Hematopoietic multipotent progenitor cell treated with erythropoietin and hydrocortisone succinate and interleukin-3 and kit ligand, for 6 days (in vitro differentiated cells): ENCODE results near the gene NDUFS8.

Experiments
- DNase-seq: peaks from one replicate; pipeline ENCODE4 v3.0.0-alpha.2; 2015

NDUFS8 gene

DNA sequence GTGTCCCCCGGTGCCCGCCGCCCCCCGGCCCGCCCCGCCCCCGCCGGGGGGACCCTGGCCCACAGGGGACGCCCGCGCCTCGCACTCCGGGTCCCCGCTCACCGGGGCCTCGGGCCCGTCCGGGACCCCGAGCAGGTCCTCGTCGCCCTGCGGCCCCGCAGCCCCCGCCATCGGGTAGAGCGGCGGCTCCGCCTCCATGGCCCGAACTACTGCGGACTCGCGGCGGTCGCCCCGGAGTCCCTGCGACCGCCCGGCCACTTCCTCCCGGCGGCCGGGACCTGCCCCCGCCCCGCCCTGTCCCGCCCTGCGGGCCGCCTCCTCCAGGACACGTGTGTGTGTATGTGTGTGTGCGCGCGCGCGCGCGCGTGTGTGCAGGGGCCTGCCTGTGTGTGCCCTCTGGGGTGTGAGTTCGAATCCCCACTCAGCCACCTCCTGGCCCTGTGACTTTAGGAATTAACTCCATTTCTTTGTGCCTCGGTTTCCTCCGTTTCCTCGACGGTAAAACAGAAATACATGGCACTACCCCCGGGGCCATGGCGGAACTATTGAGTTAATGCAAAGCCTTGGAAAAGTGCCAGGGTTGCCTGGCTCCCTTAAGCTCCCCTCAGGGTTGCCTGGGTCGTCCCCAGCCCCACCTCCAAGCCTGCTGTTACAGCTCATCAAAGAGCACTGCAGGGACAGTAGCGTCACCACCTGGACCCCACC lies 26.5 kb upstream of the NDUFS8 start, which contains the start of gene UNC93B1:
UNC93B1 (minus strand) TSS at position 252 of the 705 bp plus-strand sequence; CDS start at position 198, 54 bp downstream.
- peak; percentile 91 for DNase-seq

DNA sequence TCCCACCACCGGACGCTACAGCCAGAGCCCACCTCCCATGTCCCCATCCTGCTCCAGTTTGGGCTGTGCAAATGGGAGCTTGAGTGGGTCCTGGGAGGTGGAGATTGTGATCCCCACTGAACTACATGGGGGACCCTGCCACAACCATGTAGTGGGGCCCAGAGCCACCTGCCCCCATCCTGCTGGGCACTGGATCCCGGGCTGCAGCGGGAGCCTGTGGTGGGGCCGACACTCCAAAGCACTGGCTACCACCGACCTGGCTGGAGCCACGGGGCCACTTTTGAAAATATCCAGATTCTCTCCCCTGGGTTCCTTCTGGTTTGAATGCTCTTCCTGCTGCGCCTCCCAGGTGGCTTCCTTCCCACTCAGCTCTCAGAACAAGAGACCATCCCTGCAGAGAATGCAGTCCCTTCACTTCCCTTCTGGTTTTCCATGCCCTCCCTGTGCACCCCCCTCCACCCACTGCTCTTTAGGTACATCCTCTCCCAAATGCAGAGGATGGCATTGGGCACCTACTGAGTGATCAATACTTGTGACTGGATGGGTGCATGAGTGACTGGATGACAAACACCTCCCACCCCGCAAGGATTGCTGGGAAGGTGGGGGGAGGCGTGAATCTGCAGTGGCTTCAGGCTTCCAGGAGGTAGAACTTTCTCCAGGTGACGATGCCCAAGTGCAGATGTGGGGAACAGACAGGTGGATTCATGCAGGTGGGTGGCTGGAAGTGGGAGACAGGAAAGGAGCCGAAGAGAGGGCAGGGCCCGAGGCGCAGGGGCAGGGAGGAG lies 25.7 kb upstream of the NDUFS8 start:
- DNase-seq, result peak; percentile 2

DNA sequence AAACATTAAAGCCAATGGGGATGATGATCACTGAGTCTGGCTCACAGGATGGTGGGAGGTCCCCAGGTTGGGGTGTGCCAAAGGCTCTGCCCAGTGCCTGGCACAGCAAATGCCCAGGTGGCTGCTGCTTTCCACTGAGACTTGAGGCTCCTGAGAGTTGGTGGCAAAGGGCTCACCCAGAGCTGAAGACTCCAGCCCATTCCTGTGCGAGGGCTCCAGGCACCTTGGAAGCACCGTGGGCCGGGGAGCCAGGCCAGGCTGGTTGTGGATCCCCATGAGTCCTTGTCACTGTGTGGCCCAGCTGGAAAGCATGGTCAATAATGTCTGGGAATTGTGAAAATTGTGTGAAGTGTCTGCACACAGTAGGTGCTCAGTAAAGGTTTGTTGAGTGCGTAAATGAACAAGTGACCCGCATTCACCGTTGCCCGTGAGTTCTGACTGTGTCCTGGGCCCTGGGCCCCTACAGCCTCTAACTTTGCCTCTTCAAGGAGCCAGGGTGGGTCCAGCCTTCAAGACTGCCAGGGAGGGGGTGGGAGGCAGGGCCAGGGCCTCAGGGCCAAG lies 23.8 kb upstream of the NDUFS8 start:
- DNase-seq, result peak; percentile 8

DNA sequence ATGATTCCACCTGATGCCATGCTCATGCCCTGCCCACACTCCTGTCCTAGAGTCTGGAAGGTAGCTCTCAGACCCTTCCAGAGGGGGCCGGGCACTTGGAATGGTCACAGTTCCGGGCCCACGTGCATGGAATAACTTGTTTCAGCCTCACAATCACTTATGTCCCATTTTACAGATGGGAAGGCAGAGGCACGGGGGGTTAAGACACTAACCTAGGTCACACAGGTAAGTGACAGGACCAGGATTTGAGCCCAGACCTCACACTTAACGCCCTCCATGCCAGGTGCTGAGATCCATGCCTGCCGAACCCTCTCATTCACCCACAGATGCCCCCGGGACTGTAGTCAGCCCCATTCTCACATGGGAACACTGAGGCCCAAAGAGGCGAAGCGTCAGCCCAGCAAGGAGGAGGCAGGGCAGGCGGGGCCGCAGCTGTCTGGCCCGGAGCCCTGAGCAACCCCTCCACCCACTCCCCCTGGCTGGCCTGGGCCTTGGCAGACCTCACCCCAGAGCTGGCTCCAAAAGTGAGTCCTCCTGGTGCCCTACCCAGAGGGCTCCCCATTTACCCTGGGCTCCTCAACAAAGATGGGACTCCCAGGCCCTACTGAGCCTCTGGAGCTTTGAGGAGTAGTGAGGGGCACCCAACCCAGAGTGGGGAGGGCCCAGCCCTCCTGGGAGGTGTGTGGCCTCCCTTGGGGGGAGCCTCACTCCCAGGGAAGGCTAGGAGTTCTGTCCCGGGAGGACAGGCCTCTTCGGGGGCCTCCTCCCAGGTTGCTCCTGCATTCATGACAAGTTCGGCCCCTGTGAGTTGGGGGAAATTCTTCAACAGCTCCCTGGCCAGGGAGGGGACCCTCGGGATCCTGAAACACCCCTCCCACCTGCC lies 22.7 kb upstream of the NDUFS8 start:
- DNase-seq, result no peak

DNA sequence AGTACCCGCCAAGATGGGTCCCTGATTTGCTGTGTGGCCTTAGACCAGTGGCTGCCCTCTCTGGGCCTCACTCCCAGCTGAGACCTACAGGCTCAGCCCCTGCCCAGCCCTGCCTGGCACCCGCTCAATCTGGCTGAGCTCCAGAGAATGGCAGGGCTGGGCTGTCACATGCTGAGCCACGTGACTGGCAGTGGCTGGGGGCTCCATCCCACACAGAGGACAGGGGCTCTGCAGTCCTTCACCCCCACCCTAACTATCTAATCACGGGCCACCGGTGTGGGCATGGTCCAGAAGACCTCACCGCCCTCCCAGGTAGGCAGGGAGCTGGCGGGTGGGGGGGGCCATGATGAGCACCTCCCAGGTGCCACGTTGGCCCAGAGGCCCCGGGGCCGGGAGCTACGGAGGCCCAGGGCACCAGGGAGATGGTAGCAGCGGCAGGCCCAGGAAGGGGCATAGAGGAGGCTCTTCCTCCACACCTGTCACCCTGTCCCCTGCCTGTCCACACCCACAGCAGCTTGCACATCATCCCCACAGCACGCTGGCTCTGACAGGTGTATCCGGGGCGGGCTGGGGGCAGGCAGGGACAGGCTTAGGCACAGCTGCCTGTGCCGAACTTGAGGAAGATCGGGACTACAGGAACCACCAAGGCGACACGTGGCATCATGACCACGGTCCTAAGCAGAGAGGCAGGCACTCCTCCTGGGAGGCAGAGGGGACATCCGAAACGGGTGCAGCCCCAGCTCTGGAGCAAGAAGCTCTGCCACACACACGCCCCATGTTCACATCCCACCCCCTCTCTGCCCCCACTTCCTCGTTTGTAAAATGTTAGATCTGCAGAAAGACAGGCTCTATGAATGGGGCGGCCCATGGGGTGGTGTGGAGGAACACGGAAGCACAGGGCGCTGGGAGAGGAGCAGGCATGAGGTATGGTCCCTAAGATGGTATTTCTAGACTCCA lies 21.8 kb upstream of the NDUFS8 start:
- DNase-seq, result peak; percentile 90

DNA sequence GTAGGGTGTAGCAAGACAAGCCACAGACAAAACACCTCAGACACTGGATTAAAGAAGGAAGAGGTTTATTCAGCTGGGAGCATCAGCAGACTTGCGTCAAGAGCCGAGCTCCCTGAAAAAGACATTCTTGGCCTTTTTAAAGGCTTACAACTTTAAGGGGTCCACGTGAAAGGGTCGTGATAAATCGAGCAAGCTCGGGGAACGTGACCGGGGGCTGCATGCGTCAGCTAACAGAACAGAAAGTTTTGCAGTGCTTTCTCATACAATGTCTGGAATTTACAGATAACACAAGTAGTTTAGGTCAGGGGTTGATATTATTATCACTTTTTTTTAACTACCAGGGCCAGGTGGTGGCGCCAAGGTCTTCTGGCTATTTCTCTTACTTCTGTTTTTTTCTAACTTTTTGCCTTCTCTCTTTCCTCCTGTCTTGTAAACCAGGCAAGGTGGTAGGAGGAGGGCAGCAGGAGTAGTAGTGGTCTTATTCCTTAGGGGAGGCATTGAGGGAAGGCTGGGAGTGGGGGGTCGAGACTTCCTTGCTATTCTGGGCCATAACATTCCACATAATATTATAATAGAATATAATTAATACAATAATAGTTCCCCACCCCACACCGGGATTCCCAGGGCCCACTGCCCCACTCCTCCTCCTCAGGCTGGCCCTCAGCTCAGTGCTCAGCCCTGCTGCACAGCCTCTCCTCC lies 20.9 kb upstream of the NDUFS8 start:
- DNase-seq, result peak; percentile 93

DNA sequence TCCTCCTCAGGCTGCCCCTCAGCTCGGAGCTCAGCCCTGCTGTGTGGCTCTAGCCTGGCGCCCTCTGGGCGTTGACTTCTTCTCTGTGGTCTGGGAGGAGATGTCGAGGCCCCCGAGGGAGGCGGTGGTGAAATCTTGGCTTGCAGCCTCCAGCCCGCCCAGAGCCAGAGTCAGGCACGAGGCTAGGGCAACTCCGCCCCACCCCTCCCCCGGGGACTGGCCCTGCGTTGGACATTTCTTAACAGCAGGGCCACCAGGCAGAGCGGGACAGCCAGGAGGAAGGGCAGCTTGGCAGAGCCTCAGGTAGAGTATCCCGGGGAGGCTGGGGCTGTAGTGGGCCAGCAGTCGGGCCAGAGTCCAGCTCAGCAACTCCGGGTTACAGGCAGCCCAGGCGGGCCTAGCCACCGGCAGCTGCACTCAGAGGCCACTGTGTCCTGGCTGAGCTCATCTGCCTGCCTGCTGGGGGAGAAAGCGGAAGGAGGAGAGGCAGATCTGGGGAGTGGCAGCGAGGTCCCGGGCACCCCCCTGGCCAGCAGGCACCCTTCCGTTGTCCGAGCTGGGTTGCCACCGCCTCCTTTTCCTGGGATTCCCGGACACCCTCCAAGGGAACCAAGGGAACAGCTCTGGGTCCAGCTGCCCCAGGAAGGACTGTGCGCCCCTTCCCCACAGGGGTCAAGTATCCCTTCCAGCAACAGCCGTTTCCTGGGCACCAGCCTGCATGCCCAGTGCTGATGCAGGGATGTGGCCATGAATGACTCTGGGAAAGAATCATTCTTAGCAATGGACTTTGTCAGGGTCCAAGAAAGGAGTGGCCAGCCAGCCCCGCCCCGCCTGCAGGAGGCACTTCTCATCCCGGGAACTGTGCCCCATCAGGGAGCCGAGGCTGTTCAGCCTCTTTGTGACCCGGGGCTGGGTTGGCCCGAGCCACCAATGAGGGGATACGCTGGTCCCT lies 20.1 kb upstream of the NDUFS8 start, which contains the start of gene ALDH3B1:
ALDH3B1 (plus strand) TSS at position 238 of the 952 bp plus-strand sequence. CDS start 4,971 bp downstream, outside the sequence.
- peak; percentile 98 for DNase-seq

DNA sequence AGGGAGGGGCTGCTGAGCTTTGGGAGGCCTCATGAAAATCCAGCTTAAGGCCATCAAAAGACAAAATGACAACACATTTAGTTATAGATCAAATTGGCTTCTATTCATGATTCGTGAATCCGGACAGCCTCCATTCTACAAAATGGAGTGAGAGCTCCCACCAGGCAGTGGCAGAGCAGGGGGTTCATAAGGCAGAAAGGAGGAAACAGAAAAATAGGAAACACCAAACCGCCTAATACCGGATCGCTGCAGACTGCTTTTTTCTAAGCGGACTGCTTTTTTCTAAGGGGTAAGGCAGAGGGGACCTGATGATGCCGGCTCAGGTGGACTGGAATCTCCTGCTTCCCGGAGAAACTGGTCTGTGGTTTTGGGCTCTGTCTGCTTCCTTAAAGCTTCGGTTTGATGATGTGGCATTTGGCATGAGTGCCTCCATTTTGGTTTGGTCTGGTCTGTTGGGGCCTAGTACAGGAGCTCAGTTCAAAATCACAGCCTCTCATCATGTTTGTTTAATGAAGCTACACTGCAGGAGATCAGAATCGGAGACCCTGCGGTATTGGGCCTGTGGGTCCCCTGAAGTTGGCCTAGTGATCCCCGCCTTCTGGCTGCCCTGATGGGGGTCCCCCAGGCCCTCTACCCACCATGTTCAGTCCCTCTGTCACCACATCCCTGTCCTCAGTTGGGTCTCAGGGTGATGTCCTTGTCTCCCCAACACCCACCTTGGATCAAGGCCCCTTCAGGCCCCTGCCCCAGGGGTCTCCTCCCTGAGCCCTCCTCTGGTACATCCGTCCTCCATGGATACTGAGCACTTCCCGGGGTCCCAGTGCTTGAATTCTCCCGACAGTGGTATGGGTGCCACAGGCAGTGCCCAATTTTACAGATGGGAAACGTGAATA lies 19.2 kb upstream of the NDUFS8 start:
- peak; percentile 51 for DNase-seq

DNA sequence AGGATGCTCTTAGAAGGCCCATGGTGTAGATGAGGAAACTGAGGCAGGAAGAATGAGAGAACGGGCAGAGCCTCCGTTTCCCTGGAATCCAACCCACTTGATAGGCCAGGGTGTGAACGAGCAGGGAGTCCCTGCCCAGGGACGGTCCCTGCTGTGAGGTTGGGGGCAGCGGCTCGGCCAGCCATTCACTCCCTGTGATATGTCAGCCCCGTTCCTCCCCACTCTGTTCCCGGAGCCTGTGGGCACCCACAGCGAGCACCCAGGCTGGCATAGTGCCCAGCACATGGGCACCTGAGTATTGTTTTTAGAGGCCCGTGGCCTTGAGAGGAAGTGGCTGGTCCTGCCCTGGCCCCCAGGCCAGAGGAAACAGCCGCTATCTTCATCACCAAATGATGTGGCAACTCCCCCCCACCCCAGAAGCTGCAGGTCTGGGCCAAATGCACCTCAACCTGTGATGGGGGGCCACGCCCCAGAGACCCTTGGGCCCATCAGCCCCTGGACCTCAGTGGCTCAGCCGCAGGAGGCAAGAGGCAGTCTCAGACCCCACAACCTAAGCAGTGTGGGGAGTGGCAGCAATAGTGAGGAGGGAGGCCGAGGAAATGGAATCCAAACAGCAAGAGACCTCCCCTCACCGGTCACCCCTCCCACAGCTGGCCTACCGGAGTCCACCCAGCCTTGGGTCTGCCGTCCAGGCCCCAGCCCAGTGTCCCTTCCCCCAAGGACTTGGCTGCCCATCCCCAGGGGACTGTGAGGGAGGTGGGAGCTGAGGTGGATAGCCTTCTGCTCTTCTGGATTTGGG lies 18.2 kb upstream of the NDUFS8 start:
- peak; percentile 48 for DNase-seq

DNA sequence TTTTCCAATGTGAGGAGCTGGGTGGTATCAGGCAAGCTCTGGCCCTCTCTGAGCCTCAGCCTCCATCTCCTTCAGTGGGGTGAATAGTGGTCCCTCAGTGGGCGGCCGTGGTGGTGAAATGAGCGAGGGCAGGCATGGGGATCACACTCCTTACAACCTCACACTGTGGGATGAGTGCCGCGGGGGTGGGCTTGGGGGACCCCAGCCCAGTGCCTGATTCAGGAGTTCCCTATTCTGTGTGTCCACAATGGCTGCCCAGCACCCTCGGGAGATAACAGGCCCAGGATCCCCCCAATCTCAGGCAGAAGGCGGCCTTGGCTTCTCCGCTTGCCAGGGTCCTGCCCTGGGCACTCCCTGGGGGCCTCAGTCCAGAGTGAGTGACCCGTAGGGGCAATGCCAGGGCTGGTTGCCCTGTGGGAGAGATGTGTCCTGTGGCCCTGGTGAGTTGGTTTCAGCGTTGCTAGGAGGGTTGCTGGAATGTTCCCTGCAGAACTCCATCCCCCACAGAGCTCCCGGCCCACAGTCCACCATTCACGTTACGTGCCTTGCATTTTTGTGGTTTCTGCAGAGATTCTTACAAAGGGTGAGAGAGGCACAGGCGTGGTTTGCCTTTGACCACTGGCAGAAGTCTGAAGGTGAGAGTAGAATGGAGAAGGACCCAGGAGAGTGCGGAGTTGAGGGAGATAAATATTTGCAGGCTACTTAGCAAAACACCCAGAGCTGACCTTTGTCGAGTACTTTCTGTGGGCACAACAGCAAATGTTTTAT lies 17.5 kb upstream of the NDUFS8 start:
- no peak for DNase-seq

DNA sequence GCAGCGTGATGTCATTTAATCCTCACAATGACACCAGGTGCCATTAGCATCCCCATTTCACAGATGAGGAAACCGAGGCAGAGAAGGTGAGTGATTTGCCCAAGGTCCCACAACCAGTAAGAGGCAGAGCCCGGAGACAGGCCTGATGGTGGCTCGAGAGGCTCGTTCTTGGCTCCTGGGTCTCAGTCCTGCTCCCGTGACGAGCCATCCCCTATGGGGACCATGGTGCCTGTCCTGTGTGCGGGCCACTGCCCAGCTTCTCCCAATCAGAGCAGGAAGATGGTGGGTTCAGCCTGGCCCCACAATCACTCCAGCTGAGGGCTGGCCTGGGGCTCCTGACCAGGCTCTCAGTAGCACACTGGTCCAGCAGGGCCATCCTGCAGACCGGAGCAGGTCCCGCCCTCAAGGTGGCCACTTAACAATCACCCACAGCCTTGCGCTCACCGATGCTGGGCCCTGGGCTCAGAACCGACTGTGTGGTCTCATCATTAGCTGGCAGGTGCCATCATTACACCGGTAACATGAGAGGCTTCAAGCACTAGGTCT lies 16.8 kb upstream of the NDUFS8 start:
- DNase-seq, result no peak

DNA sequence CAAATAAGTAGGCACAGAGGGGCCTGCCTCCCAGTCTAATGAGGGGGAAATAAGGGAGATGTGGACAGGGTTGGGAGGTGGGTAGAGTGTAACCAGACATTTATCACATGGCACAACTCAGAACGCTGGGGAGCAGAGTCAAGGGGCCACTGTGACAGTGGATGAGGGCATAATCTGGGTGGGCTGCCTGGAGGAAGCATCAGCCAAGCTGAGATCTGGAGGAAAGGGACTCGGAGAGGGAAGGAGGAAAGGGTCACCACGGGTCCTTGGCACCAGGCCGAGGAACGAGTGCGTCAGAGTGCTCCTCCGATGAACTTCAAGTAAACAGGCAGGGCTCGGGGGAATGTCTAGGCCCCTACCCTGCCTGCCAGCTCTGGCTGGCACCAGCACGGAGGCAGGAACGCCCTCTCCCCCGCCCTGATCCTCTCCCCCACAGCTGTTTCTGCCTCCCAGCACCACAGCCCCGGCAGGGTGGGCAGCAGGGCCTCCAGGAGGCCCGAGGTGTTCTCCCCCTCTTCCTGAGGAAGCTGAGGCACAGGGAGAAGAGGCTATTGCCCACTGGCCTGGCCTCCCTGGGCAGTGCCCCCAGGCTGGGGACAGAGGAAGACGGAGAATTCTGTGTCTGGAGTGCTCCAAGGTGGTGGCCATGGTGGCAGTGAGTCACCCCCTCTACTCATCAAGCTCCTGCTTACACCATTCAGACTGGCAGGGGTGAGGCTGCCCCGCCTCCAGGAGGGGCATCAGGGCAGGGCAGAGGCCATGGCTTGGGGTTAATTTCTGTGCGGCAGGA lies 16.1 kb upstream of the NDUFS8 start:
- DNase-seq, result peak; percentile 82

DNA sequence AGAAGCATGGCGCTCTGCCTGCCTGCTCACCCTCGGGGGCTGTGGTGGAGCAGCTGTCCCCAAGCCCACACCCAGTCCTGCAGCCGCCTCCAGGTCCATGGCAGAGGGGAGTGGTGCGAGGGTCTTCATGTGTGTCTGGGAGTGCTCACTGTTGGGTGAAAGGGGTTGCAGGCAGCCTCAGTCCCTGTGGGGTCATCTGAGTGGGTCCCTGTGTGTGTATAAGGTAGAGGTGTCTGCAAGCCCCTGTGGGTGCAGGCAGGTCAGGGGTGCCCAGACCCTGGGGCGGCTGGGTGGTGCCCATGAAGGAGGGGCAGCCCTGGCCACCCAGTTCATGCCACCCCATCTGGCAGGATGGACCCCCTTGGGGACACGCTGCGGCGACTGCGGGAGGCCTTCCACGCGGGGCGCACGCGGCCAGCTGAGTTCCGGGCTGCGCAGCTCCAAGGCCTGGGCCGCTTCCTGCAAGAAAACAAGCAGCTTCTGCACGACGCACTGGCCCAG lies 15.5 kb upstream of the NDUFS8 start:
- no peak for DNase-seq

DNA sequence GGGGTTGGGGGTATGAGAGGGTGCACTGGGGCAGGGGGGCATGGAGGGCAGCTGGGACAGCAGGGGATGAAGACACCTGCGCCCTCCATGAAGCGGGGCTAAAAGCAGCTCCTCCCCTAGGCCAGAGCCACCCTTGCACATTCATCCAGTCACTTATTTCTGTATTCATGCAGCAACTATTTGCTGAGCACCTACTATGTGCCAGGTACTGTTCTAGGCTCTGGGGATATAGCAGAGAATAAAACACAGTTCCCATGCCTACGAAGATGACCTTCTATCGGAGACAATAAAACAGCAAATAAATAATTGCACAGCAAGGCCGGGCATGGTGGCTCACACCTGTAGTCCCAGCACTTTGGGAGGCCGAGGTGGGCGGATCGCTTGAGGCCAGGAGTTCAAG lies 15.0 kb upstream of the NDUFS8 start:
- no peak for DNase-seq

DNA sequence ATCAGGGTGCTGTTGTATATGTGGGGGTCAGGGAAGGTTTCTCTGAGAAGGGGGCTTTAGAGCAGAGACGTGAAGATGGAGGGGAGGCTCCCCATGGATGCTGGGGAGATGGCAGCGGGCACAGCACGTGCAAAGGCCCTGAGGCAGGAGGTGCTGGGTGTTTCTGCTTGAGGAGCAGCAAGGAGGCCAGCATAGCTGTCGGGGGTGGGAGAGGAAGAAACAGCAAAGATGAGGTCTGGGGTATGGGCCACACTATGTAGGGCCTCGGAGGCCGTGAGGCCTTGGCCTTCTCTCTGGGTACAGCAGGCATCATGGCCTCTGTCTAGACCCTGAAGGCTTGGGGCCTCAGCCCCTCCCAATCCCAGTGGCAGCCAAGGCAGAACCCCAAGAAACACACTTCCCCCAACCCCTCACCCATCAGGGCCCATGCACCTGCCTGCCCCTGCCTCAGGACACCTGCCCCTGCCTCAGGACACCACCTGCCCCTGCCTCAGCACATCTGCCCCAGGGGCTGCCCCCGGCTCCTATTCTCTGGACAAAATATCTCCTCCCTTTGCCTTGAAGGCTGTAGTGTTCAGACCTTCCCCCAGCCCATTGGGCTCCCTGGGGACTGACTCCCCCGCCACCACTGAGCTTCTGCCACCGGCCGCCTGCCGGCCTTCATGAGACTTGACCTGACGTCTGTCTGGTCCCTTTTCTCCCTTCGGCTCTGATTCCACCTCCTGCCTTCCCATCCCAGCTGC lies 14.1 kb upstream of the NDUFS8 start:
- no peak for DNase-seq
